Epithelial cell of umbilical artery (primary cell): ENCODE measurements around the gene C10orf62. TPM values are rescaled to one million over a fixed set of nuclear protein-coding genes. Genes with fewer than 3 reads are reported as not detected.

Experiments
- total RNA-seq: library from RNA; depleted of rRNA; stranded (reverse); fragments of >200 nt; gene quantifications from 2 replicates; pipeline ENCODE4 v1.2.3, GENCODE V29; 2014

C10orf62 gene, protein sequence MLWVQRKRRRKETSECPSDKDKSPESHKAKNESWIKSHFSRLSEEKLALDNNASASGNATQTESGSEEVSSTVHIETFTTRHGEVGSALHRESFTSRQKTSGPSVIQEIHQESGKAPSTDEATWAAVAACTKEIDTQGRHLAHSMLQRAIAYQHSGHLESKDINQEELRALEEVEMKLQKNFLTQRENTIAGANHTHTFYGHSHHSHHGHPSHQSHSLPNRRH
- not detected in 2 replicates for total RNA-seq

GRCh38 chr10:97589479-97589878 is at the start of gene C10orf62:
Gene C10orf62 (plus strand): TSS chr10:97589721. CDS start chr10:97589898, 177 bp downstream.

DNA sequence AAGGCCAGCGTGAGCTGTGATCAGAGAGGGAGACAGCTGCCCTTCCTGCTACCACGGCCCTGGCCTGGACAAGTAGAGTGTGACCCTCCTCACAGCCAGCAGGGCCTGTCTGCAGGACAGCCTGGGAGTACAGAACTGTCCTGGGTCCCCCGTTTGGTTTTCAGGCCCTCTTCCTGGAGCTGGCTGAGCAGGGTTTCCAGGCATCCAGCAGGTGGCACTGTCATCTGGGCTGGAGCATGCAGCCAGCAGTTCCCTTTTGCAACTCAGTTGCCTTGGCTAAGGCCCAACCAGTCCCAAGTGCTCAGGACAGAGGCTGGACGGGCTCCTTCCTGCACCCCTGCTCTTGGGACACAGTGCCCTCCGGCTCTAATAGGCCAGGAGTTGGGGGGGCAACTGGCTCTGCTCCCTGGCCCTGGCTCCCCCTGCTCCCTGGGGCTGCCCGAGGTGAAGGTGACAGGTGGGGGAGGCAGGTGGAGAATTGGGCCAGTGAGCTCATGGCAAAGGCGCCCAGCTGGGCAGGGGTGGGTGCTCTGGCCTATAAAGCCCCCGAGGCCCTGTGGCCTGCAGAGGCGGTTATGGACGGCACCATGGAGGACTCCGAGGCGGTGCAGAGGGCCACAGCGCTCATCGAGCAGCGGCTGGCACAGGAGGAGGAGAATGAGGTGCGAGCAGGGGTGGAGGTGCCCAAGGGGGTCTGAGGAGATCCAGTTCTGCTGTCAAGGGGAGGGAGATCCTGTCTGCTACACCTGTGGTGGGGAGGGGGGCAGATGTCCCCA is 17.1 kb upstream of the C10orf62 start, which contains the start of gene ANKRD2:
TSS of gene ANKRD2 (plus strand) at position 566 of the 776 bp plus-strand sequence. CDS start at position 576, 10 bp downstream.

DNA sequence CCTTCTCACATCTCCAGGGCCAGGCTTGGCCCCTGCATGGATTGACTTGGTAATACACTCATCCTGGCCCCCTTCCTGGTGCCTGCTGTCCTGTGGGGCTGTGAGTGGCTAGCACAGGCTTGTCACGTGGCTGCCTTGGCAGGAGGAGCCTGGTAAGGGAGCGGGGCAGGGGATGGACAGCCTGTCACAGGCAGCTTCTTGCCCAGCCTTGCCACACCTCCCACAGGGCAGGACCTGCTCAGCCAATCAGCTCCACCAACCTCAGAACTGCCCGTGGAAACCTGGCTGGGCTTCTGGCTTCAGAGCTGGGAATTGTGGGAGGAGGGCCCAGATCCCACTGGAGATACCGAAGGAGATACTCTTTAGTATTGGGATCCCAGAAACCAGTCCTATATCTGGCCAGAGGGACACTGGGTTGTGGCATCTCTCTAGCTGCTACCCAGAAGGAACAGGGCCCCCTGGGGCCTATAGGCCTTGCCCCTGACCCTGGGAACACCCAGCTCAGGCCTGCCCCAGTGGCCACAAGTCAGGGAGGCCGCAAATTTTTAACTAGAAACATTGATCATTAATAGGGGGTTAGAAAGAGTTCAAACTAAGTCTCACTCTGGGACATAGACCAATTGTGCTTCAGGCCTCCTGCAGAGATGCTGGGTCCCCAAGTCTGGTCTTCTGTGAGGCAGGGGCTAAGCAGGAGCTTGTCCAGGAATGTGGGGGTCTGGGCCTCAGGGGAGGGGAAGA is 5.3 kb upstream of the C10orf62 start, which contains the start of gene HOGA1:
TSS of gene HOGA1 (plus strand) at position 330 of the 738 bp plus-strand sequence. CDS start at position 645, 315 bp downstream.

DNA sequence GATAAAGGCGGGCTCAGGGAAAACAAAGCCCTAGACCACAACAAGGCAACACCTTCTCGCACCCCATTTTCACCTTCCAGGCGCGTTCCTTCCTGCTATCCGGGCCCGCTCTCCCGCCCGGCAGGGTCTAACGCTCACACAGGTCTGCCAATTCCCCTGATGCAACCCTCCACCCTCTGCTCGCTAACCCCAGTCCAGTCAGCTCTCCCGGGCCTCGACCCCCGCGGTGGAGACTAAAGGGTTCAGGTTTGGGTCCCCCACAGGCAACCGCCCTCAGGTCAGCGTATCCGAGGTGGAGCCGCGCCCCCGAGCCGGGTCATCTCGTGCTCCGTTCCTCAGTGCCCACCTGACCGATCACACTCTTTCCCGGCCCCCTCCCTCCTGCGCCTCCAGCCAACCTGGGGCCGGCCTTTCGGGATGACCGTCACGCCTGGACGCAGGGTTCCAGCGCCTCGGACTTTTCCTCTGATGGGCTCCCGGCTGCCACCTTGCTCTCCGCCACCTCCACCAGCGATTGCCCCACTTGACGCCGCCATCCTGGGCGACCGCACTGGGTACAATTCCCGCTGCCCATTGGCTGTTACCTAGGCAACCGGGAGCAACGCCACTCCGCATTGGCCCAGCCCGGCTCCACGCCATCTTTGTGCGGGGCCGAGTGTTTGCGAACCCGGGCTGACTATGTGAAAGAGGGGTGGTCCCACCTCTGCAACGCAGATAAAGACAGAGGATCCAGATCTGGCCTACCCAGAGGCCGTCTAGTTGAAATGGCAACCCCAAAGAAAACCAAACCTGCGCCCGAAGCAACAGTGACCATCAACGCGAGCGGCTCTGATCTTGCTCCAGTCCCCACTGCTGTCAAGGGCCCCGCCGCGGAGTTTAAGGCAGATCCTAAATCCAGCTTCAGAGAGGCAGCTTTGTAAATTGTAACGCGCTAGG is 43.7 kb downstream of the C10orf62 start, which contains the start of gene MORN4:
TSS of gene MORN4 (minus strand) at position 552 of the 936 bp plus-strand sequence. CDS start 13,847 bp downstream, outside the sequence.

DNA sequence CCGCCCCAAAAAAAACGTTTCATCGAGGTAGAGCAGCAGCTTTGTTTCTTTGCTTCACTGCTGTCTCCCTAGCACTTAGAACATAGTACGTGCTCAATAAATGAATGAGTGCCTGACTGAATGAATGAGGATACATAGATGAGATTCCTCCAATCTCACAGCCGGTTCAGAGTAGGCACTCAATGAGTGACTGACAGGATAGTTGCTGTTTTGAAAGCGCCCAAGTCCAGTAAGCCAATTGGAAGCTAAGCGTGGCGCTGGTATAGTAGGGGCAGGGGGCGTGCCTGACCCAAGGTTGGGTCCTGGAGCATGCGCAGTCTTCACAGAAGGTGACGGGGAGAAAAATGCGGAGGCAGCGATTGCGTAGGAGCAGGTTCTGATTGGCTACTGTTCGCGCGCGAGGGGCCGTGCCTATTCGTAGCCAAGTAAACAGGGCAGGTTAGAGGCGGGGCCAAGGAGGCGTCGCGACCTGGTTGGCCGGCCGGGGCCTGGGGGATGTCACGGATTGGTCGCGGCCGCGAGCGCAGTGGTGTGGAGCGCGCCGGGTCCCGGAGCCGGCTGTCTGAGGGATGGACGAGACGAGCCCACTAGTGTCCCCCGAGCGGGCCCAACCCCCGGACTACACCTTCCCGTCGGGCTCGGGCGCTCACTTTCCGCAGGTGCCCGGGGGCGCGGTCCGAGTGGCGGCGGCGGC is 50.8 kb downstream of the C10orf62 start, which contains the start of gene PI4K2A:
TSS of gene PI4K2A (plus strand) at position 498 of the 694 bp plus-strand sequence. CDS start at position 570, 72 bp downstream.

Other genes with a start within 250 kb of the C10orf62 start
- 13.3 and 17.8 TPM in 2 replicates for gene RRP12, start 188.4 kb upstream of the C10orf62 start, total RNA-seq
- gene PGAM1, start 163.5 kb upstream of the C10orf62 start, total RNA-seq, result 376 and 402 TPM in 2 replicates
- gene EXOSC1, start 143.7 kb upstream of the C10orf62 start, total RNA-seq, result 36.4 and 54.0 TPM in 2 replicates
- gene ZDHHC16, start 143.5 kb upstream of the C10orf62 start, total RNA-seq, result 37.7 and 47.7 TPM in 2 replicates
- gene MMS19, start 91.3 kb upstream of the C10orf62 start, total RNA-seq, result 70.1 and 91.6 TPM in 2 replicates
- 30.9 and 50.0 TPM in 2 replicates for gene UBTD1, start 90.8 kb upstream of the C10orf62 start, total RNA-seq
- 0.97 and 2.1 TPM in 2 replicates for gene ANKRD2, start 16.9 kb upstream of the C10orf62 start, total RNA-seq
- gene HOGA1, start 5.3 kb upstream of the C10orf62 start, total RNA-seq, result 0.32 and 1.1 TPM in 2 replicates
- 2.3 and 9.1 TPM in 2 replicates for gene MORN4, start 43.8 kb downstream of the C10orf62 start, total RNA-seq
- gene PI4K2A, start 51.0 kb downstream of the C10orf62 start, total RNA-seq, result 11.4 and 17.2 TPM in 2 replicates
- gene AVPI1, start 97.5 kb downstream of the C10orf62 start, total RNA-seq, result 1.5 and 1.9 TPM in 2 replicates
- gene MARVELD1, start 124.0 kb downstream of the C10orf62 start, total RNA-seq, result 12.9 and 13.3 TPM in 2 replicates
- 18.5 and 19.2 TPM in 2 replicates for gene ZFYVE27, start 147.4 kb downstream of the C10orf62 start, total RNA-seq
- not detected in 2 replicates for gene SFRP5, start 182.3 kb downstream of the C10orf62 start, total RNA-seq